HL-60 (cell line): ENCODE data around the gene HOXC13.
A peak's percentile ranks its signal among the peaks of the same experiment; 100 is the strongest.

Experiments used
- DNase-seq, 2 experiments: peaks; one replicate each; pipeline ENCODE4 v3.0.0-alpha.2; 2010 to 2020; ENCODE audit warnings: low read depth in 1 of 2, low spot score in 1 of 2
- H3K27ac ChIP-seq: fragments of 250-450 bp; sonication (Bioruptor Pico); replicated peaks from 2 replicates; pipeline ENCODE4 v1.5.1; 2020; ENCODE audit warnings: mild to moderate bottlenecking, moderate library complexity
- H3K27me3 ChIP-seq: fragments of 250-450 bp; sonication (Bioruptor Pico); 2 replicates; pipeline ENCODE4 v1.5.1; 2021; ENCODE audit warnings: mild to moderate bottlenecking, moderate library complexity; ENCODE audit not compliant: insufficient read depth, poor library complexity, severe bottlenecking
- H3K4me3 ChIP-seq: replicated peaks from 2 replicates; pipeline ENCODE4 v1.5.1; 2011; ENCODE audit warnings: mild to moderate bottlenecking, control low read depth, low read length; ENCODE audit not compliant: insufficient read depth
- CTCF ChIP-seq: IDR thresholded peaks from one replicate; pipeline ENCODE4 v1.5.1; 2011; ENCODE audit warnings: low read length, control low read depth, inconsistent platforms; ENCODE audit not compliant: insufficient read depth
- GABPA ChIP-seq: IDR thresholded peaks from 2 replicates; pipeline ENCODE4 v1.6.1; 2012; ENCODE audit warnings: low read depth
- POLR2AphosphoS5 ChIP-seq: IDR thresholded peaks from 2 replicates; pipeline ENCODE4 v1.6.1; 2012; ENCODE audit warnings: low read depth
- SPI1 ChIP-seq: IDR thresholded peaks from 2 replicates; pipeline ENCODE4 v1.6.1; 2012; ENCODE audit warnings: low read depth, mild to moderate bottlenecking, borderline replicate concordance
- TF ChIP-seq, protein P1 (sequence below): IDR thresholded peaks from 2 replicates; pipeline ENCODE4 v1.6.1; 2012; ENCODE audit warnings: low read depth; ENCODE audit not compliant: insufficient replicate concordance

The HOXC13 gene

GRCh38 chr12:53994264-53995001, 55.8 kb downstream of the HOXC13 start:
- no peak overlapping the region for H3K4me3 ChIP-seq
- TF ChIP-seq POLR2AphosphoS5 (no peak), GABPA (no peak), CTCF (no peak), SPI1 (no peak)
- TF ChIP-seq, protein P1, sequence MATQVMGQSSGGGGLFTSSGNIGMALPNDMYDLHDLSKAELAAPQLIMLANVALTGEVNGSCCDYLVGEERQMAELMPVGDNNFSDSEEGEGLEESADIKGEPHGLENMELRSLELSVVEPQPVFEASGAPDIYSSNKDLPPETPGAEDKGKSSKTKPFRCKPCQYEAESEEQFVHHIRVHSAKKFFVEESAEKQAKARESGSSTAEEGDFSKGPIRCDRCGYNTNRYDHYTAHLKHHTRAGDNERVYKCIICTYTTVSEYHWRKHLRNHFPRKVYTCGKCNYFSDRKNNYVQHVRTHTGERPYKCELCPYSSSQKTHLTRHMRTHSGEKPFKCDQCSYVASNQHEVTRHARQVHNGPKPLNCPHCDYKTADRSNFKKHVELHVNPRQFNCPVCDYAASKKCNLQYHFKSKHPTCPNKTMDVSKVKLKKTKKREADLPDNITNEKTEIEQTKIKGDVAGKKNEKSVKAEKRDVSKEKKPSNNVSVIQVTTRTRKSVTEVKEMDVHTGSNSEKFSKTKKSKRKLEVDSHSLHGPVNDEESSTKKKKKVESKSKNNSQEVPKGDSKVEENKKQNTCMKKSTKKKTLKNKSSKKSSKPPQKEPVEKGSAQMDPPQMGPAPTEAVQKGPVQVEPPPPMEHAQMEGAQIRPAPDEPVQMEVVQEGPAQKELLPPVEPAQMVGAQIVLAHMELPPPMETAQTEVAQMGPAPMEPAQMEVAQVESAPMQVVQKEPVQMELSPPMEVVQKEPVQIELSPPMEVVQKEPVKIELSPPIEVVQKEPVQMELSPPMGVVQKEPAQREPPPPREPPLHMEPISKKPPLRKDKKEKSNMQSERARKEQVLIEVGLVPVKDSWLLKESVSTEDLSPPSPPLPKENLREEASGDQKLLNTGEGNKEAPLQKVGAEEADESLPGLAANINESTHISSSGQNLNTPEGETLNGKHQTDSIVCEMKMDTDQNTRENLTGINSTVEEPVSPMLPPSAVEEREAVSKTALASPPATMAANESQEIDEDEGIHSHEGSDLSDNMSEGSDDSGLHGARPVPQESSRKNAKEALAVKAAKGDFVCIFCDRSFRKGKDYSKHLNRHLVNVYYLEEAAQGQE: no peak

GRCh38 chr12:53995002-53995377, 56.4 kb downstream of the HOXC13 start:
- Histone ChIP-seq H3K4me3 (no peak overlapping the region), H3K27me3 (peaks cover 97% of the 10 kb centered on the region), H3K27ac (no peak overlapping the region)
- TF ChIP-seq POLR2AphosphoS5: no peak
- TF ChIP-seq CTCF: no peak
- no peak for TF ChIP-seq GABPA
- TF ChIP-seq, protein P1: no peak
- TF ChIP-seq SPI1: no peak
- DNase-seq: no peak

More at GRCh38 chr12:53994264-53995001, 55.8 kb downstream of the HOXC13 start:
- DNase-seq: no peak
- no peak overlapping the region for H3K27ac ChIP-seq
- peaks cover 98% of the 10 kb centered on the region for H3K27me3 ChIP-seq

DNA sequence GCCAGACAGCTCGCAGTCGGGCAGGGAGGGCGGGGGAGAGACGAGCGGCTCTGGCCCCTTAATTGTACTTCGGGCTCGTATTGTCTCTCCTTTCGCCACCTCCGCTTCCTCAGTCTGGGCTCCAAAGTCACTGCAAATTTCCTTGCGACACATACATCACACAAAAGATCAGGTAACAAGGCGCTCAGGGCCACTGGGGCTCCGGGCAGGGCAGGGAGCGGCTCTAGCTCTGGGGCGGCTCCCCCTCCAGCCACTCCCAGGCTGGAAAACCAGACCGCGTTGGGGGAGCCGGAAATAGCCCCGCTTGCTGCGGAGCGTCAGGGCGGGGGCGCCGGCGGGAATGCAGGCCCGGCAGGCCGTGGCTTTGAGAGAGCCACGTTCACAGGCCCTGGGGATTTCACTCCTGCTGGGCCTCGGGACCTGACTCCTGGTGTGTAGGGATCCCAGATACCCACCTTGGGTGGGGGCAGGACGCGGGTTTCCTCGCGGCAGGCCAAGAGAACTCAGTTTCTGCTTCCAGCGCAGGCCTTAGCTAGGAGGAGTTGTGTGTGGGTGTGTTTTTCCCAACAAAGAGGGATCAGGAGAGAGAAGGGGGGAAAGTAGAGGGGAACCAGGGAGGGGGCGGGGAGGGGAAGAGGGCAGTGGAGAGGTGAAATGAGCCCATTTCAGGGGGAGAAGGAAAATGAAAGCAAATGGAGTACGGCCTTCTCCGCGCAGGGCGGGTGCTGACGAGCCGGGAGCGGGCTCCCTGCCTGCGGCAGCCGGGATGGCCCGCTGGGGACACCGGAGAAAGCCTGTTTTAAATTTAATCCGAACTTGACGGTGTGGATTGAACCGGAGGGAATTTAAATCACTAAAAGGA, 57.0 kb downstream of the HOXC13 start:
- H3K4me3 ChIP-seq: no peak overlapping the region
- H3K27me3 ChIP-seq: peaks cover 97% of the 10 kb centered on the region
- peak in 1 of 2 experiments; percentile 58 for DNase-seq
- TF ChIP-seq CTCF (no peak), SPI1 (no peak), GABPA (no peak), POLR2AphosphoS5 (no peak)
- TF ChIP-seq, protein P1: no peak
- no peak overlapping the region for H3K27ac ChIP-seq
